Measurements from ENCODE around the gene INHA. TPM values are rescaled to one million over a fixed set of nuclear protein-coding genes. Genes with fewer than 3 reads are reported as not detected.
A peak's percentile ranks its signal among the peaks of the same experiment; 100 is the strongest.

The INHA gene
- total and polyA plus RNA-seq, 3 donors from 2014 or later, result 265 to 371 (median 325) TPM

DNA sequence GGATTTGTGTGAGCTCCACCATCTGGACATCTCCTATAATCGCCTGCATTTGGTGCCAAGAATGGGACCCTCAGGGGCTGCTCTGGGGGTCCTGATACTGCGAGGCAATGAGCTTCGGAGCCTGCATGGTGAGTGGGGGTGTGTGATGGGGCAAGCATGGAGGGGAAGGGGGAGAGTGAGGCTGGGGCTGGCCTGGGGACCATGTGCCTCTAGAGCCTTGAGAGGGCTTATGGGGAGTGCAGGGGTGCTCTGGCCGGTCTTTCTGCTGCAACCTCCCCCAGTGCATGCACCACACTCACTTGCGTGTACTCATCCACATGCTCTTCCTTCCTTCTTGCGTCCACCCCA is 33.5 kb downstream of the INHA start:
- Histone ChIP-seq H3K36me3 (ENCODE audit: low read depth, missing control alignments) (no peaks in the 10 kb centered on the region), H3K4me3 (no peak overlapping the region), H3K9me3 (no peaks in the 10 kb centered on the region), H3K4me1 (peaks cover 68% of the 10 kb centered on the region), H3K27me3 (no peaks in the 10 kb centered on the region), H3K27ac (peak overlapping the region; percentile 76 to 90)
- DNase-seq, result no peak
- TF ChIP-seq POLR2A (IDR thresholded peaks at IDR 0.05), result no peak
- TF ChIP-seq, protein P1, sequence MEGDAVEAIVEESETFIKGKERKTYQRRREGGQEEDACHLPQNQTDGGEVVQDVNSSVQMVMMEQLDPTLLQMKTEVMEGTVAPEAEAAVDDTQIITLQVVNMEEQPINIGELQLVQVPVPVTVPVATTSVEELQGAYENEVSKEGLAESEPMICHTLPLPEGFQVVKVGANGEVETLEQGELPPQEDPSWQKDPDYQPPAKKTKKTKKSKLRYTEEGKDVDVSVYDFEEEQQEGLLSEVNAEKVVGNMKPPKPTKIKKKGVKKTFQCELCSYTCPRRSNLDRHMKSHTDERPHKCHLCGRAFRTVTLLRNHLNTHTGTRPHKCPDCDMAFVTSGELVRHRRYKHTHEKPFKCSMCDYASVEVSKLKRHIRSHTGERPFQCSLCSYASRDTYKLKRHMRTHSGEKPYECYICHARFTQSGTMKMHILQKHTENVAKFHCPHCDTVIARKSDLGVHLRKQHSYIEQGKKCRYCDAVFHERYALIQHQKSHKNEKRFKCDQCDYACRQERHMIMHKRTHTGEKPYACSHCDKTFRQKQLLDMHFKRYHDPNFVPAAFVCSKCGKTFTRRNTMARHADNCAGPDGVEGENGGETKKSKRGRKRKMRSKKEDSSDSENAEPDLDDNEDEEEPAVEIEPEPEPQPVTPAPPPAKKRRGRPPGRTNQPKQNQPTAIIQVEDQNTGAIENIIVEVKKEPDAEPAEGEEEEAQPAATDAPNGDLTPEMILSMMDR (IDR thresholded peaks at IDR 0.05), result no peak
- intact Hi-C loops (cut with DNase I; ENCODE audit: low total_unique reads), result no loop called here
- WGBS, 2 donors, result 37 to 46% methylated on average over 2 to 6 of the region's 6 CpGs

DNA sequence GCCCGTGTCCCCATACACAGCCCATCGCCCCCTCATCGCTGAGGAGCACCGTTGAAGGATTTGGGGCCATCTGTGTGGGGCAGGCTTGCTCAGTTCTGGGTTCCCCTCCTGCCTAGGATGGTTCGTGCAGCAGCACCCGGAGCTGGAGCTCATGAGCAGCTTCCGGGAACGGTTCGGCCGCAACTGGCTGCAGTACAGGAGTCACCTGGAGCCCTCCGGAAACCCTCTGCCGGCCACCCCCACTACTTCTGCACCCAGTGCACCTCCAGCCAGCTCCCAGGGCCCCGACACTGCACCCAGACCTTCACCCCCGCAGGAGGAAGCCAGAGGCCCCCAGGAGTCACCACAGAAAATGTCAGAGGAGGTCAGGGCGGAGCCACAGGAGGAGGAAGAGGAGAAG is 35.8 kb downstream of the INHA start:
- TF ChIP-seq POLR2A (IDR thresholded peaks at IDR 0.05), result no peak
- TF ChIP-seq, protein P1 (IDR thresholded peaks at IDR 0.05), result no peak
- Histone ChIP-seq H3K36me3 (ENCODE audit: low read depth, missing control alignments) (no peaks in the 10 kb centered on the region), H3K4me3 (no peak overlapping the region), H3K27ac (peak overlapping the region; percentile 84 to 90), H3K9me3 (no peaks in the 10 kb centered on the region), H3K4me1 (peaks cover 79% of the 10 kb centered on the region), H3K27me3 (no peaks in the 10 kb centered on the region)
- 60 to 79% methylated on average over 14 to 15 of the region's 15 CpGs for WGBS, 2 donors
- intact Hi-C loops (cut with DNase I; ENCODE audit: low total_unique reads), result no loop called here
- DNase-seq, result no peak

DNA sequence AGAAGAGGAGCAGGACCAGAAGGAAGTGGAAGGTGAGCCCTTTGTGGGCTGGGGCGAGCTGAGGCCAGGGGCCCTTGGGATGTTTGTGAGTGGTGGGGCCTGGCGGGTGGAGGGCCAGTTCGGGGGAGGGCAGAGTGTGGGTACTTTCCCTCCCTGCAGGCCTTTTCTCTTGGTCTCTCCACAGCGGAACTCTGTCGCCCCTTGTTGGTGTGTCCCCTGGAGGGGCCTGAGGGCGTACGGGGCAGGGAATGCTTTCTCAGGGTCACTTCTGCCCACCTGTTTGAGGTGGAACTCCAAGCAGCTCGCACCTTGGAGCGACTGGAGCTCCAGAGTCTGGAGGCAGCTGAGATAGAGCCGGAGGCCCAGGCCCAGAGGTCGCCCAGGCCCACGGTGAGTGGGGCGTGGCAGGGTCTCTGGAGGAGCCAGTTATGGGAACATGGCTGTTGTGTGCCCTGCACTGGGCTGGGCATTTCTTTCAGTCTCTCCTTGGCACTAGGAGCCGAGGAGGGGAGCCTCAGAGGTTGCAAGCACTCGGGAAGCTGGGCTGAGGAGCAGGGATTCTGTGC is 36.4 kb downstream of the INHA start:
- H3K27ac ChIP-seq, result peak overlapping the region; percentile 84 to 90
- intact Hi-C loops (cut with DNase I; ENCODE audit: low total_unique reads), result no loop called here

DNA sequence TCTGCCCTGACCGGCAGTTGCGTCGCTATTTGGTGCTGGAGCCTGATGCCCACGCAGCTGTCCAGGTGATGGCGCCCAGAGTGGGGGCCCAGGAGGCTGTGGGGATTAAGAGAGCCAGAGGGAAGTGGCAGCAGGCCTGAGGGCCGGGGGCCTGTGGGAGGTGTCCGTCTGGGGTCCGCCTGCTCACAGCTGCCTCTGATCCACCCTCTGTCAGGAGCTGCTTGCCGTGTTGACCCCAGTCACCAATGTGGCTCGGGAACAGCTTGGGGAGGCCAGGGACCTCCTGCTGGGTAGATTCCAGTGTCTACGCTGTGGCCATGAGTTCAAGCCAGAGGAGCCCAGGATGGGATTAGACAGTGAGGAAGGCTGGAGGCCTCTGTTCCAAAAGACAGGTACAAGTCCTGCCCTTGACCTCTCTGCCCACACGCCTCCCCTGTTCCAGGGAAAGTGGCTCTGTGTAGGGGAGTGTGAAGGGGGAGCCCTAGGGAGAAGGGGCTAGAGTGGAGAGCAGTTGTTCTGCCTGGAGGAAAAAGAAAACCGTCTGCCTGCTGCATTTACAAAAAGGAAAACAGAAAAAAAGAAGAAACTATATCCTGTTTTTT is 37.1 kb downstream of the INHA start:
- intact Hi-C loops (cut with DNase I; ENCODE audit: low total_unique reads), result no loop called here
- H3K4me3 ChIP-seq, result no peak overlapping the region
- H3K27ac ChIP-seq, result peak overlapping the region; percentile 84 to 90
- no peaks in the 10 kb centered on the region for H3K9me3 ChIP-seq
- DNase-seq, result no peak
- no peaks in the 10 kb centered on the region for H3K27me3 ChIP-seq
- H3K36me3 ChIP-seq (ENCODE audit: low read depth, missing control alignments), result no peaks in the 10 kb centered on the region
- no peak for TF ChIP-seq POLR2A (IDR thresholded peaks at IDR 0.05)
- TF ChIP-seq, protein P1 (IDR thresholded peaks at IDR 0.05), result no peak
- H3K4me1 ChIP-seq, result peaks cover 76% of the 10 kb centered on the region
- WGBS, 2 donors, result 38 to 47% methylated on average over 8 to 13 of the region's 13 CpGs

More for the DNA sequence above, 36.4 kb downstream of the INHA start:
- no peak for DNase-seq
- Histone ChIP-seq H3K36me3 (ENCODE audit: low read depth, missing control alignments) (no peaks in the 10 kb centered on the region), H3K27me3 (no peaks in the 10 kb centered on the region), H3K4me3 (no peak overlapping the region), H3K9me3 (no peaks in the 10 kb centered on the region), H3K4me1 (peaks cover 79% of the 10 kb centered on the region)
- TF ChIP-seq, protein P1 (IDR thresholded peaks at IDR 0.05), result no peak
- no peak for TF ChIP-seq POLR2A (IDR thresholded peaks at IDR 0.05)
- WGBS, 2 donors, result 49 to 63% methylated on average over 4 to 15 of the region's 15 CpGs

DNA sequence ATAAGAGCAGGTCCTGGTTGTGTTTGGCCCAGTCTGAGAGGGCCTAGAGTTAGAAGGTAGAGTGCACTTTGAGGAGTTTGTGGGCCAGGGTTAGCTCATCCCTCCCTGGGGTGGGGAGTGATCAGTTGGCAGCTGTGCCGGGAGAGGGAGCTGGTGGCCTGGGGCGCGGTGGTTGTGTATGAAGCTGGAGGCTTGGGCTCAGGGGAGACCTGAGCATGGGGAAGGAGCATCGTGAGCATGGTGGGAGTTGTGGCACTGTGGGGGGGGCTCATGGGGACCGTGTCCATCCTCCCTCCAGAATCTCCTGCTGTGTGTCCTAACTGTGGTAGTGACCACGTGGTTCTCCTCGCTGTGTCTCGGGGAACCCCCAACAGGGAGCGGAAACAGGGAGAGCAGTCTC is 39.2 kb downstream of the INHA start:
- intact Hi-C loops (cut with DNase I; ENCODE audit: low total_unique reads), result no loop called here
- peak overlapping the region; percentile 84 to 90 for H3K27ac ChIP-seq
- H3K9me3 ChIP-seq, result no peaks in the 10 kb centered on the region
- WGBS, 2 donors, result 83 to 88% methylated on average over 7 to 9 of the region's 9 CpGs
- DNase-seq, result no peak
- no peak overlapping the region for H3K4me3 ChIP-seq
- H3K36me3 ChIP-seq (ENCODE audit: low read depth, missing control alignments), result no peaks in the 10 kb centered on the region
- no peaks in the 10 kb centered on the region for H3K27me3 ChIP-seq
- peaks cover 60% of the 10 kb centered on the region for H3K4me1 ChIP-seq
- TF ChIP-seq POLR2A (IDR thresholded peaks at IDR 0.05), result no peak
- TF ChIP-seq, protein P1 (IDR thresholded peaks at IDR 0.05), result no peak
